IPS-18a (cell line): Measurements from ENCODE around the gene TRAF2.

ENCODE experiments used
- H3K27ac ChIP-seq: one replicate; pipeline ENCODE4 v1.5.1; 2013; ENCODE audit warnings: low read length
- H3K27me3 ChIP-seq: one replicate; pipeline ENCODE4 v1.6.1; 2013; ENCODE audit warnings: mild to moderate bottlenecking, low read length; ENCODE audit not compliant: control insufficient read depth, insufficient read depth
- H3K36me3 ChIP-seq: one replicate; pipeline ENCODE4 v1.6.1; 2013; ENCODE audit warnings: low read depth, low read length; ENCODE audit not compliant: control insufficient read depth
- H3K4me1 ChIP-seq: one replicate; pipeline ENCODE4 v1.6.1; 2013; ENCODE audit warnings: low read depth, low read length; ENCODE audit not compliant: control insufficient read depth
- H3K4me3 ChIP-seq: one replicate; pipeline ENCODE4 v1.5.1; 2013; ENCODE audit warnings: low read length
- H3K9ac ChIP-seq: one replicate; pipeline ENCODE4 v1.6.1; 2013; ENCODE audit warnings: mild to moderate bottlenecking, low read length, moderate library complexity
- H3K9me3 ChIP-seq: one replicate; pipeline ENCODE4 v1.6.1; 2013; ENCODE audit warnings: low read depth, low read length; ENCODE audit not compliant: control insufficient read depth

TRAF2 gene

GRCh38 chr9:136947028-136947891 lies 60.9 kb downstream of the TRAF2 start:
- no peaks in the 10 kb centered on the region for H3K9me3 ChIP-seq
- H3K36me3 ChIP-seq, result no peaks in the 10 kb centered on the region
- H3K27ac ChIP-seq, result no peak overlapping the region
- peaks cover 5% of the 10 kb centered on the region for H3K4me1 ChIP-seq
- no peak overlapping the region for H3K9ac ChIP-seq
- no peaks in the 10 kb centered on the region for H3K27me3 ChIP-seq
- H3K4me3 ChIP-seq, result no peak overlapping the region

GRCh38 chr9:136947955-136948510 lies 61.7 kb downstream of the TRAF2 start:
- H3K4me1 ChIP-seq, result peaks cover 5% of the 10 kb centered on the region
- H3K27me3 ChIP-seq, result no peaks in the 10 kb centered on the region
- no peak overlapping the region for H3K9ac ChIP-seq
- H3K27ac ChIP-seq, result no peak overlapping the region
- no peaks in the 10 kb centered on the region for H3K36me3 ChIP-seq
- H3K9me3 ChIP-seq, result no peaks in the 10 kb centered on the region
- no peak overlapping the region for H3K4me3 ChIP-seq

- Histone ChIP-seq H3K36me3 (no peaks in the 10 kb centered on the region), H3K27ac (no peak overlapping the region), H3K9ac (peak overlapping the region; percentile 36), H3K9me3 (no peaks in the 10 kb centered on the region), H3K27me3 (no peaks in the 10 kb centered on the region), H3K4me3 (peak overlapping the region; percentile 62), H3K4me1 (peaks cover 5% of the 10 kb centered on the region)
Observed at GRCh38 chr9:136949239-136949816, 63.0 kb downstream of the TRAF2 start.

GRCh38 chr9:136949817-136950655 lies 63.7 kb downstream of the TRAF2 start:
- Histone ChIP-seq H3K4me1 (peaks cover 5% of the 10 kb centered on the region), H3K9ac (peak overlapping the region; percentile 54), H3K36me3 (no peaks in the 10 kb centered on the region), H3K4me3 (peak overlapping the region; percentile 62), H3K9me3 (no peaks in the 10 kb centered on the region), H3K27ac (no peak overlapping the region), H3K27me3 (no peaks in the 10 kb centered on the region)

GRCh38 chr9:136950656-136951276 lies 64.5 kb downstream of the TRAF2 start:
- Histone ChIP-seq H3K4me1 (peaks cover 5% of the 10 kb centered on the region), H3K27ac (no peak overlapping the region), H3K27me3 (no peaks in the 10 kb centered on the region), H3K9me3 (no peaks in the 10 kb centered on the region), H3K36me3 (no peaks in the 10 kb centered on the region), H3K4me3 (peak overlapping the region; percentile 62), H3K9ac (peak overlapping the region; percentile 54)

- Histone ChIP-seq H3K4me3 (no peak within 1 kb of the TSS), H3K36me3 (no peaks in the 10 kb centered on the region), H3K4me1 (peaks cover 5% of the 10 kb centered on the region), H3K27ac (no peak within 1 kb of the TSS), H3K9me3 (no peaks in the 10 kb centered on the region), H3K9ac (no peak within 1 kb of the TSS), H3K27me3 (no peaks in the 10 kb centered on the region)
Observed at GRCh38 chr9:136951541-136952320, 65.4 kb downstream of the TRAF2 start, which contains the start of gene LCN12. TSS of gene LCN12 (plus strand) at chr9:136952273. CDS start at chr9:136952328, 55 bp downstream.

- Histone ChIP-seq H3K27me3 (no peaks in the 10 kb centered on the region), H3K4me3 (no peak overlapping the region), H3K4me1 (peaks cover 5% of the 10 kb centered on the region), H3K36me3 (no peaks in the 10 kb centered on the region), H3K9me3 (no peaks in the 10 kb centered on the region), H3K9ac (no peak overlapping the region), H3K27ac (no peak overlapping the region)
Observed at GRCh38 chr9:136952321-136952850, 66.1 kb downstream of the TRAF2 start.

GRCh38 chr9:136952876-136953770 lies 66.8 kb downstream of the TRAF2 start:
- Histone ChIP-seq H3K27me3 (no peaks in the 10 kb centered on the region), H3K9ac (no peak overlapping the region)

GRCh38 chr9:136953771-136954269 lies 67.5 kb downstream of the TRAF2 start:
- Histone ChIP-seq H3K4me3 (no peak overlapping the region), H3K9ac (no peak overlapping the region), H3K27ac (no peak overlapping the region), H3K27me3 (no peaks in the 10 kb centered on the region), H3K9me3 (no peaks in the 10 kb centered on the region), H3K4me1 (peaks cover 5% of the 10 kb centered on the region), H3K36me3 (no peaks in the 10 kb centered on the region)

More at GRCh38 chr9:136952876-136953770, 66.8 kb downstream of the TRAF2 start:
- Histone ChIP-seq H3K9me3 (no peaks in the 10 kb centered on the region), H3K4me1 (peaks cover 5% of the 10 kb centered on the region), H3K27ac (no peak overlapping the region), H3K36me3 (no peaks in the 10 kb centered on the region), H3K4me3 (no peak overlapping the region)
